GM12878 (cell line): ENCODE data around the gene ARHGAP5. TPM values are rescaled to one million over a fixed set of nuclear protein-coding genes. Genes with fewer than 3 reads are reported as not detected.

Experiments used
- ATAC-seq: fragments of 200-7000 bp; cut with Tn5 transposase; 3 replicates; pipeline ENCODE4 v1.9.1; 2020; ENCODE audit warnings: mild to moderate bottlenecking, moderate library complexity
- BruUV-seq: library from RNA; stranded (reverse); fragments of 400-500 nt; replicated peaks from 2 replicates; lab custom pipeline; 2021; lab: Mats Ljungman, UMichigan
- CTCF ChIA-PET: fragments of 300-600 bp; sonication (Branson Sonifier 250); formaldehyde crosslinking; extraction: SDS; loops from one replicate; lab custom pipeline; 2021; ENCODE audit warnings: inconsistent platforms; lab: Yijun Ruan, JAX
- POLR2A ChIA-PET: fragments of 350-600 bp; formaldehyde crosslinking; extraction: SDS; loops from one replicate; lab custom pipeline; 2021; ENCODE audit warnings: inconsistent platforms; lab: Charles Lee
- RAD21 ChIA-PET: fragments of 300-600 bp; sonication (Branson Sonifier 250); formaldehyde crosslinking; loops from one replicate; lab custom pipeline; 2023; ENCODE audit warnings: antibody characterized with exemption; ENCODE audit not compliant: unreplicated experiment; lab: Charles Lee
- SMC1A ChIA-PET: fragments of 300-600 bp; sonication (Branson Sonifier 250); formaldehyde crosslinking; loops from one replicate; lab custom pipeline; 2023; ENCODE audit not compliant: unreplicated experiment, uncharacterized antibody; lab: Charles Lee
- DNase-seq: peaks from one replicate; pipeline ENCODE4 v3.0.0-alpha.2; 2011; ENCODE audit warnings: low read depth, low spot score
- FAIRE-seq: peaks from 3 replicates; lab custom pipeline; 2011; peaks lifted over from hg19 to GRCh38; lab: Jason Lieb, UNC
- H2AFZ ChIP-seq: 2 replicates; pipeline ENCODE4 v1.6.0; 2011; ENCODE audit warnings: low read depth, low read length, control low read depth; ENCODE audit not compliant: control insufficient read depth
- H3K27ac ChIP-seq: 2 replicates; pipeline ENCODE4 v1.5.1; 2011; ENCODE audit warnings: control low read depth; ENCODE audit not compliant: control insufficient read depth, insufficient read depth
- H3K27me3 ChIP-seq, 2 experiments: replicated peaks in 1 of 2; 2 replicates each; pipeline versions ENCODE4 v1.6.0 to v1.6.1; 2011; ENCODE audit warnings: low read length in 1 of 2; ENCODE audit not compliant: control insufficient read depth in 2 of 2, insufficient read depth in 2 of 2
- H3K36me3 ChIP-seq, 2 experiments: 2 replicates each; pipeline ENCODE4 v1.5.1; 2011; ENCODE audit warnings: low read length in 1 of 2; ENCODE audit not compliant: control insufficient read depth in 2 of 2, insufficient read depth in 2 of 2
- H3K4me1 ChIP-seq: 2 replicates; pipeline ENCODE4 v1.6.1; 2011; ENCODE audit warnings: mild to moderate bottlenecking, low read length, moderate library complexity, mixed read lengths; ENCODE audit not compliant: control insufficient read depth, insufficient read depth
- H3K4me2 ChIP-seq: 2 replicates; pipeline ENCODE4 v1.6.0; 2011; ENCODE audit warnings: control low read depth; ENCODE audit not compliant: control insufficient read depth, insufficient read depth
- H3K4me3 ChIP-seq: fragments of 200-600 bp; sonication (generic); 2 replicates; pipeline ENCODE4 v1.5.1; 2016
- H3K79me2 ChIP-seq: 2 replicates; pipeline ENCODE4 v1.6.0; 2011; ENCODE audit warnings: low read length; ENCODE audit not compliant: control insufficient read depth, insufficient read depth
- H3K9ac ChIP-seq: 2 replicates; pipeline ENCODE4 v1.8.0; 2011; ENCODE audit warnings: low read length, control low read depth, mixed read lengths; ENCODE audit not compliant: control insufficient read depth, insufficient read depth
- H3K9me3 ChIP-seq: replicated peaks from 3 replicates; pipeline ENCODE4 v1.5.1; 2011; ENCODE audit warnings: mild to moderate bottlenecking, low read length; ENCODE audit not compliant: control insufficient read depth, insufficient read depth
- H4K20me1 ChIP-seq: 2 replicates; pipeline ENCODE4 v1.6.0; 2011; ENCODE audit not compliant: control insufficient read depth, insufficient read depth
- ETV6 ChIP-seq, 2 experiments: fragments of 450-650 bp in 1 of 2; IDR thresholded peaks in 1 of 2; conservative IDR thresholded peaks in 1 of 2; 2 replicates each; pipeline ENCODE4 v1.6.1; 2014; ENCODE audit warnings: antibody characterized with exemption in 1 of 2, borderline replicate concordance in 1 of 2, low read depth in 1 of 2, mild to moderate bottlenecking in 1 of 2, moderate library complexity in 1 of 2
- JUNB ChIP-seq: IDR thresholded peaks from 2 replicates; pipeline ENCODE4 v1.6.1; 2016; ENCODE audit warnings: antibody characterized with exemption, mild to moderate bottlenecking
- KAT2A ChIP-seq: conservative IDR thresholded peaks from 2 replicates; pipeline ENCODE4 v1.6.1; 2011; ENCODE audit warnings: low read depth, low read length; ENCODE audit not compliant: control insufficient read depth
- MTA2 ChIP-seq: fragments of 450-650 bp; IDR thresholded peaks from 2 replicates; pipeline ENCODE4 v1.6.1; 2016; ENCODE audit warnings: low read depth, mild to moderate bottlenecking, moderate library complexity
- MTA3 ChIP-seq: IDR thresholded peaks from 2 replicates; pipeline ENCODE4 v1.6.1; 2012; ENCODE audit warnings: low read length, inconsistent platforms, borderline replicate concordance
- MYC ChIP-seq: IDR thresholded peaks from 2 replicates; pipeline ENCODE4 v1.6.1; 2011; ENCODE audit warnings: mild to moderate bottlenecking, low read length, moderate library complexity, inconsistent platforms; ENCODE audit not compliant: insufficient read depth, insufficient replicate concordance, insufficient read length, severe bottlenecking
- PRDM15 ChIP-seq: fragments of 450-650 bp; formaldehyde crosslinking; IDR thresholded peaks from 2 replicates; pipeline ENCODE4 v1.4.0; 2020; ENCODE audit warnings: mild to moderate bottlenecking, moderate library complexity
- TCF7 ChIP-seq: IDR thresholded peaks from 2 replicates; pipeline ENCODE4 v1.6.1; 2014; ENCODE audit warnings: antibody characterized with exemption, borderline replicate concordance
- WGBS: methylation state at CpG from one replicate; pipeline ENCODE4 v1.1.6; 2016; ENCODE audit warnings: low lambda C conversion rate; ENCODE audit not compliant: insufficient replicate concordance, insufficient coverage; ENCODE audit errors: missing lambda C conversion rate; 5-methylcytosine and 5-hydroxymethylcytosine counted together
- in situ Hi-C: fragments of 300-500 bp; cut with MboI; formaldehyde crosslinking; loops from 9 replicates; pipeline ENCODE4 v1.14.3; 2018; ENCODE audit warnings: mixed read lengths
- intact Hi-C: fragments of 100-400 bp; cut with micrococcal nuclease; formaldehyde crosslinking; loops from one replicate; pipeline ENCODE4 v1.14.2; 2022; ENCODE audit not compliant: unreplicated experiment
- polyA plus RNA-seq, 11 experiments: library from polyadenylated mRNA; depleted of rRNA in 4 of 11; unstranded in 6 of 11; stranded (reverse) in 5 of 11; fragments of >200 nt; fragmentation: Nextera tagmentation in 4 of 11; fragmentation: Illumina TruSeq in 1 of 11; extraction: Ambion mirVana in 4 of 11; extraction: Trizol in 1 of 11; gene quantifications; 1 replicate in 1 of 11; 2 replicates in 10 of 11; pipeline versions ENCODE4 v1.2.1 to v1.2.3, GENCODE V29; 2011 to 2016; ENCODE audit warnings: inconsistent platforms in 2 of 11, missing spikeins in 2 of 11, low read depth in 1 of 11
- total RNA-seq, 4 experiments: library from RNA; depleted of rRNA in 3 of 4; stranded (reverse); fragments of >200 nt in 3 of 4; fragmentation: Illumina TruSeq in 1 of 4; extraction: Trizol in 1 of 4; gene quantifications; 2 replicates each; pipeline versions ENCODE4 v1.2.1 to v1.2.3, GENCODE V29; 2013 to 2021

ARHGAP5 gene
- total and polyA plus RNA-seq, 10 of the 15 experiments (the other 5 are each of a cell fraction or from before 2014, with no cell fraction given): 0.91 to 19.6 (median 7.2) TPM

DNA sequence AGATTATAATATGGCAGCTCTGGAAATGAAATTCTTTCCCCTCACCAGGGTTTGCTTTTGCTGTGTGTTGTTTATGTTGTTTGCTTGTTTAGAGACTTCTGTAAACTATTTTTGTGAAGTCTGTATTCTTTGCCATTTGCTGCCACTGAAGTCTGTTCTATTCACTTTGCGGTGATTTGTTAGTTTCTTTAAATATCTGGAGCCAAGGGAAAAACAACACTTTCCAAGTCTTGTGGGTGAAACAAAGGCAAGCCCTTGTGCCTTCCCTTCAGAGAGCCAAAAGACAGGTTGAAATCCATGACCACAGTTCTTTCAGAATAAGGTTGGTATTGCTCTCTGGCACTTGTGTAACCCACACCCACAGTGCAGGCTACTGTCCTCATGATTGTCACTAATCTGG, 65.2 kb downstream of the ARHGAP5 start:
- Histone ChIP-seq H3K9ac (no peak overlapping the region), H3K79me2 (no peaks in the 10 kb centered on the region), H3K4me3 (no peak overlapping the region), H4K20me1 (no peaks in the 10 kb centered on the region), H3K4me1 (no peaks in the 10 kb centered on the region), H2AFZ (no peak overlapping the region), H3K27me3 (no peaks in the 10 kb centered on the region), H3K36me3 (no peaks in the 10 kb centered on the region), H3K27ac (no peak overlapping the region), H3K9me3 (peaks cover 2% of the 10 kb centered on the region; the same call in 1 of the 3 replicates), H3K4me2 (no peak overlapping the region)
- CTCF ChIA-PET: no interaction called here
- in situ Hi-C loops (no loop called here), intact Hi-C loops (no loop called here)
- SMC1A ChIA-PET: no interaction called here
- 100% methylated on average over 1 of the region's 1 CpG for whole genome bisulfite sequencing
- FAIRE-seq (no peak), DNase-seq (no peak), ATAC-seq (no peak)
- POLR2A ChIA-PET: interaction anchor here (0.6 kb wide), 1 partner anchor 73 kb away, joined by 3 read pairs; no protein-coding TSS in a partner anchor
- TF ChIP-seq MTA2: no peak
- no peak for TF ChIP-seq MYC
- no peak for TF ChIP-seq MTA3
- no peak for TF ChIP-seq KAT2A
- no peak for TF ChIP-seq ETV6 (conservative IDR thresholded peaks at IDR 0.05 in 1 of 2, IDR thresholded peaks at IDR 0.05 in 1 of 2; ENCODE audit: borderline replicate concordance in 1 of 2, low read depth in 1 of 2)
- no peak for TF ChIP-seq PRDM15 (CRISPR knock-in tag)
- no peak for TF ChIP-seq JUNB
- TF ChIP-seq TCF7: no peak
- RAD21 ChIA-PET: no interaction called here
- no TSS peak for BruUV-seq
